H9 (cell line): Measurements from ENCODE around the gene ZNF524. TPM values are rescaled to one million over a fixed set of nuclear protein-coding genes. Genes with fewer than 3 reads are reported as not detected.

Source experiments
- DNase-seq: peaks from one replicate; pipeline ENCODE4 v3.0.0-alpha.2; 2017
- H2AFZ ChIP-seq: one replicate; pipeline ENCODE4 v1.6.1; 2013; ENCODE audit warnings: mild to moderate bottlenecking, low read length, control low read depth, moderate library complexity
- H2AK5ac ChIP-seq: 2 replicates; pipeline ENCODE4 v1.6.1; 2013; ENCODE audit warnings: low read length, control low read depth, mixed read lengths; ENCODE audit not compliant: insufficient read length
- H2BK120ac ChIP-seq: one replicate; pipeline ENCODE4 v1.6.1; 2013; ENCODE audit warnings: low read depth, mild to moderate bottlenecking, low read length, control low read depth, inconsistent platforms; ENCODE audit not compliant: poor library complexity, severe bottlenecking
- H2BK12ac ChIP-seq: 2 replicates; pipeline ENCODE4 v1.6.1; 2013; ENCODE audit warnings: low read length, control low read depth, mixed read lengths, low read depth; ENCODE audit not compliant: insufficient read length
- H2BK15ac ChIP-seq: 2 replicates; pipeline ENCODE4 v1.6.1; 2013; ENCODE audit warnings: low read depth, low read length, control low read depth
- H2BK20ac ChIP-seq: one replicate; pipeline ENCODE4 v1.6.1; 2013; ENCODE audit warnings: low read depth, mild to moderate bottlenecking, low read length, control low read depth, inconsistent platforms; ENCODE audit not compliant: poor library complexity, severe bottlenecking
- H2BK5ac ChIP-seq: 2 replicates; pipeline ENCODE4 v1.6.1; 2013; ENCODE audit warnings: low read length, control low read depth, mixed read lengths; ENCODE audit not compliant: insufficient read length
- H3K14ac ChIP-seq: 2 replicates; pipeline ENCODE4 v1.6.1; 2013; ENCODE audit warnings: low read length, control low read depth; ENCODE audit not compliant: insufficient read depth
- H3K18ac ChIP-seq: 2 replicates; pipeline ENCODE4 v1.6.1; 2013; ENCODE audit warnings: low read depth, mild to moderate bottlenecking, mixed read lengths, low read length, control low read depth; ENCODE audit not compliant: insufficient read length
- H3K23ac ChIP-seq: 2 replicates; pipeline ENCODE4 v1.6.1; 2013; ENCODE audit warnings: low read length, control low read depth, mixed read lengths, low read depth; ENCODE audit not compliant: insufficient read length
- H3K23me2 ChIP-seq: 2 replicates; pipeline ENCODE4 v1.6.1; 2013; ENCODE audit warnings: low read depth, mild to moderate bottlenecking, mixed read lengths, low read length, control low read depth; ENCODE audit not compliant: insufficient read length, poor library complexity, severe bottlenecking
- H3K27ac ChIP-seq: 2 replicates; pipeline ENCODE4 v1.5.1; 2013; ENCODE audit warnings: low read length, control low read depth, mixed read lengths, low read depth; ENCODE audit not compliant: insufficient read length
- H3K27me3 ChIP-seq: 2 replicates; pipeline ENCODE4 v1.6.1; 2013; ENCODE audit warnings: low read length, control low read depth, inconsistent platforms; ENCODE audit not compliant: insufficient read depth
- H3K4ac ChIP-seq: 2 replicates; pipeline ENCODE4 v1.6.1; 2013; ENCODE audit warnings: low read depth, mild to moderate bottlenecking, control low read depth, inconsistent platforms, low read length, moderate library complexity
- H3K4me1 ChIP-seq: 2 replicates; pipeline ENCODE4 v1.6.1; 2013; ENCODE audit warnings: low read length, control low read depth, inconsistent platforms; ENCODE audit not compliant: insufficient read depth
- H3K4me2 ChIP-seq: 2 replicates; pipeline ENCODE4 v1.6.1; 2013; ENCODE audit warnings: low read length, control low read depth, mixed read lengths; ENCODE audit not compliant: insufficient read length, insufficient read depth
- H3K56ac ChIP-seq: 2 replicates; pipeline ENCODE4 v1.6.1; 2013; ENCODE audit warnings: low read depth, mild to moderate bottlenecking, mixed read lengths, low read length, control low read depth; ENCODE audit not compliant: insufficient read length
- H3K79me1 ChIP-seq: 2 replicates; pipeline ENCODE4 v1.6.1; 2013; ENCODE audit warnings: low read depth, mild to moderate bottlenecking, moderate library complexity, low read length, control low read depth, inconsistent platforms; ENCODE audit not compliant: insufficient read depth, poor library complexity, severe bottlenecking
- H3K79me2 ChIP-seq: 2 replicates; pipeline ENCODE4 v1.6.1; 2013; ENCODE audit warnings: low read length, control low read depth, inconsistent platforms; ENCODE audit not compliant: insufficient read depth
- H3K9ac ChIP-seq: 2 replicates; pipeline ENCODE4 v1.6.1; 2013; ENCODE audit warnings: low read length, control low read depth, mixed read lengths; ENCODE audit not compliant: insufficient read length; ENCODE audit errors: extremely low read depth
- H3K9me3 ChIP-seq: one replicate; pipeline ENCODE4 v1.6.1; 2013; ENCODE audit warnings: low read depth, low read length, inconsistent platforms; ENCODE audit not compliant: control insufficient read depth
- H3T11ph ChIP-seq: one replicate; pipeline ENCODE4 v1.6.1; 2013; ENCODE audit warnings: mild to moderate bottlenecking, low read length, control low read depth, inconsistent platforms
- H4K20me1 ChIP-seq: one replicate; pipeline ENCODE4 v1.6.1; 2013; ENCODE audit not compliant: control insufficient read depth, insufficient read length, insufficient read depth
- H4K5ac ChIP-seq: 2 replicates; pipeline ENCODE4 v1.6.1; 2013; ENCODE audit warnings: low read depth, mild to moderate bottlenecking, mixed read lengths, low read length, control low read depth; ENCODE audit not compliant: insufficient read length
- H4K8ac ChIP-seq: replicated peaks from 2 replicates; pipeline ENCODE4 v1.6.1; 2013; ENCODE audit warnings: low read length, control low read depth, mixed read lengths, low read depth; ENCODE audit not compliant: insufficient read length
- H4K91ac ChIP-seq: 2 replicates; pipeline ENCODE4 v1.6.1; 2013; ENCODE audit warnings: low read depth, mild to moderate bottlenecking, moderate library complexity, mixed read lengths, low read length, control low read depth; ENCODE audit not compliant: insufficient read length
- H3K27ac Mint-ChIP-seq, 3 experiments: 2 replicates in 2 of 3; 3 replicates in 1 of 3; pipeline ENCODE4 v1.8.0; 2020 to 2021; ENCODE audit warnings: mixed read lengths in 3 of 3, mild to moderate bottlenecking in 1 of 3, moderate library complexity in 1 of 3
- H3K27me3 Mint-ChIP-seq: 2 replicates; pipeline ENCODE4 v1.8.0; 2021; ENCODE audit warnings: low read depth, mild to moderate bottlenecking, moderate library complexity, mixed read lengths
- H3K36me3 Mint-ChIP-seq, 3 experiments: 2 replicates in 2 of 3; 3 replicates in 1 of 3; pipeline ENCODE4 v1.8.0; 2020 to 2021; ENCODE audit warnings: low read depth in 3 of 3, mixed read lengths in 3 of 3; ENCODE audit not compliant: insufficient read depth in 1 of 3
- H3K4me1 Mint-ChIP-seq, 2 experiments: 2 replicates each; pipeline ENCODE4 v1.8.0; 2020; ENCODE audit warnings: mixed read lengths in 2 of 2
- H3K4me3 Mint-ChIP-seq, 2 experiments: 2 replicates in 1 of 2; 3 replicates in 1 of 2; pipeline ENCODE4 v1.8.0; 2020 to 2021; ENCODE audit warnings: mild to moderate bottlenecking in 2 of 2, mixed read lengths in 2 of 2, moderate library complexity in 1 of 2
- H3K9me3 Mint-ChIP-seq, 2 experiments: 2 replicates in 1 of 2; 3 replicates in 1 of 2; pipeline ENCODE4 v1.8.0; 2020; ENCODE audit warnings: mild to moderate bottlenecking in 2 of 2, mixed read lengths in 2 of 2, moderate library complexity in 1 of 2
- CTCF ChIP-seq: fragments of 200-600 bp; sonication (generic); conservative IDR thresholded peaks from 3 replicates; pipeline ENCODE4 v1.8.0; 2021; ENCODE audit warnings: antibody characterized with exemption, mild to moderate bottlenecking
- WGBS: extraction: QIAGEN DNeasy Blood & Tissue Kit; methylation state at CpG from one replicate; pipeline ENCODE4 v1.1.7; 2013; ENCODE audit warnings: missing lambda C conversion rate, low lambda C conversion rate, mixed read lengths; ENCODE audit not compliant: insufficient read length; ENCODE audit errors: extremely low coverage; 5-methylcytosine and 5-hydroxymethylcytosine counted together
- total RNA-seq: library from RNA; stranded (reverse); gene quantifications from 2 replicates; pipeline ENCODE4 v1.2.1, GENCODE V29; 2021

Gene ZNF524
- total RNA-seq, 1 experiment from 2014 or later: 3.0 TPM

GRCh38 chr19:55621205-55621672 is 21.2 kb downstream of the ZNF524 start:
- Histone ChIP-seq H2BK20ac (no peak overlapping the region), H2AFZ (no peak overlapping the region), H3K4me1 (no peaks in the 10 kb centered on the region), H4K20me1 (no peaks in the 10 kb centered on the region), H2BK5ac (no peak overlapping the region), H2BK12ac (no peak overlapping the region), H3K14ac (no peak overlapping the region), H2BK120ac (no peak overlapping the region), H3K18ac (no peak overlapping the region), H2AK5ac (no peak overlapping the region), H3K27ac (no peak overlapping the region), H4K8ac (no peak overlapping the region), H3K9me3 (no peaks in the 10 kb centered on the region), H3K79me2 (no peaks in the 10 kb centered on the region), H4K5ac (no peak overlapping the region), H3K23ac (no peak overlapping the region), H3K27me3 (no peaks in the 10 kb centered on the region), H3K4ac (no peak overlapping the region), H3K56ac (no peak overlapping the region), H2BK15ac (no peak overlapping the region), H4K91ac (no peak overlapping the region), H3K23me2 (no peaks in the 10 kb centered on the region), H3K9ac (no peak overlapping the region), H3K79me1 (no peaks in the 10 kb centered on the region), H3T11ph (no peak overlapping the region), H3K4me2 (no peak overlapping the region)
- no peak for DNase-seq
- Mint-ChIP-seq H3K27me3 (peaks cover 2% of the 10 kb centered on the region), H3K36me3 (peaks cover 21 to 41% (median 37%) of the 10 kb centered on the region in 3 experiments), H3K27ac (no peak overlapping the region), H3K9me3 (no peaks in the 10 kb centered on the region; a peak in 1 of 5 replicates), H3K4me3 (no peak overlapping the region), H3K4me1 (peaks cover 10 to 14% of the 10 kb centered on the region in 2 experiments)
- TF ChIP-seq CTCF: no peak
- WGBS: no CpG with 5 or more reads among the region's 9 CpGs
